CD14-positive monocyte (primary cell): ENCODE data around the gene MALRD1. TPM values are rescaled to one million over a fixed set of nuclear protein-coding genes. Genes with fewer than 3 reads are reported as not detected.

Experiments used
- DNase-seq, 3 donors: peaks; one replicate each; pipeline ENCODE4 v3.0.0-alpha.2; 2011 to 2022
- H2AFZ ChIP-seq: 2 replicates; pipeline ENCODE4 v1.6.0; 2012; ENCODE audit warnings: mild to moderate bottlenecking, low read depth, low read length, inconsistent platforms; ENCODE audit not compliant: insufficient read depth, poor library complexity, severe bottlenecking
- H3K27ac ChIP-seq, 2 donors: 1 replicate in 1 of 2; 2 replicates in 1 of 2; pipeline ENCODE4 v1.5.1; 2012 to 2013; ENCODE audit warnings: low read length in 2 of 2, control low read depth in 1 of 2, inconsistent platforms in 1 of 2, low read depth in 1 of 2, mild to moderate bottlenecking in 1 of 2
- H3K27me3 ChIP-seq, 2 donors: one replicate each; pipeline versions ENCODE4 v1.6.0 to v1.6.1; 2011 to 2013; ENCODE audit warnings: low read length in 2 of 2; ENCODE audit not compliant: control insufficient read depth in 2 of 2, insufficient read depth in 2 of 2
- H3K36me3 ChIP-seq, 2 donors: replicated peaks in 1 of 2; 1 replicate in 1 of 2; 2 replicates in 1 of 2; pipeline versions ENCODE4 v1.5.1 to v1.6.1; 2012 to 2013; ENCODE audit warnings: low read length in 2 of 2, control low read depth in 1 of 2, inconsistent platforms in 1 of 2, mild to moderate bottlenecking in 1 of 2; ENCODE audit not compliant: insufficient read depth in 2 of 2, control insufficient read depth in 1 of 2
- H3K4me1 ChIP-seq, 2 donors: 1 replicate in 1 of 2; 2 replicates in 1 of 2; pipeline versions ENCODE4 v1.5.1 to v1.6.1; 2012 to 2013; ENCODE audit warnings: low read length in 2 of 2, control low read depth in 1 of 2, inconsistent platforms in 1 of 2, mild to moderate bottlenecking in 1 of 2, moderate library complexity in 1 of 2; ENCODE audit not compliant: insufficient read depth in 2 of 2, control insufficient read depth in 1 of 2
- H3K4me2 ChIP-seq: replicated peaks from 2 replicates; pipeline ENCODE3; 2012; ENCODE audit warnings: low read length, moderate library complexity, mild to moderate bottlenecking; ENCODE audit not compliant: poor library complexity, severe bottlenecking; ENCODE audit errors: extremely low read depth
- H3K4me3 ChIP-seq, 3 experiments: fragments of 200-600 bp in 1 of 3; sonication (generic) in 1 of 3; replicated peaks in 1 of 3; 1 replicate in 2 of 3; 2 replicates in 1 of 3; pipeline ENCODE4 v1.5.1; 2011 to 2013; ENCODE audit warnings: low read length in 3 of 3, mild to moderate bottlenecking in 3 of 3, control low read depth in 2 of 3, low read depth in 2 of 3, inconsistent platforms in 1 of 3, moderate library complexity in 1 of 3
- H3K79me2 ChIP-seq: 2 replicates; pipeline ENCODE4 v1.6.0; 2012; ENCODE audit warnings: mild to moderate bottlenecking, control low read depth, inconsistent platforms, low read length, moderate library complexity; ENCODE audit not compliant: insufficient read depth
- H3K9ac ChIP-seq: 2 replicates; pipeline ENCODE4 v1.6.0; 2017; ENCODE audit warnings: low read length, mild to moderate bottlenecking; ENCODE audit not compliant: insufficient read depth, poor library complexity, severe bottlenecking
- H3K9me3 ChIP-seq, 2 donors: replicated peaks in 1 of 2; 1 replicate in 1 of 2; 2 replicates in 1 of 2; pipeline versions ENCODE4 v1.5.1 to v1.6.1; 2012 to 2013; ENCODE audit warnings: low read length in 2 of 2, control low read depth in 1 of 2; ENCODE audit not compliant: control insufficient read depth in 1 of 2, insufficient read depth in 1 of 2
- H4K20me1 ChIP-seq: 2 replicates; pipeline ENCODE4 v1.6.0; 2012; ENCODE audit warnings: mild to moderate bottlenecking, low read length, control low read depth, moderate library complexity; ENCODE audit not compliant: insufficient read depth
- H3K27ac Mint-ChIP-seq, 7 donors: one replicate each; pipeline ENCODE4 v1.8.0; 2020; ENCODE audit warnings: mild to moderate bottlenecking in 7 of 7, mixed read lengths in 7 of 7, moderate library complexity in 6 of 7, inconsistent platforms in 2 of 7
- H3K27me3 Mint-ChIP-seq, 3 donors: one replicate each; pipeline ENCODE4 v1.8.0; 2021 to 2022; ENCODE audit warnings: low read depth in 3 of 3, mild to moderate bottlenecking in 3 of 3, mixed read lengths in 3 of 3, moderate library complexity in 3 of 3, inconsistent platforms in 1 of 3
- H3K36me3 Mint-ChIP-seq, 2 donors: one replicate each; pipeline ENCODE4 v1.8.0; 2020; ENCODE audit warnings: mixed read lengths in 2 of 2, inconsistent platforms in 1 of 2, mild to moderate bottlenecking in 1 of 2
- H3K4me1 Mint-ChIP-seq: one replicate; pipeline ENCODE4 v1.8.0; 2020; ENCODE audit warnings: mild to moderate bottlenecking, mixed read lengths
- H3K4me3 Mint-ChIP-seq, 2 donors: one replicate each; pipeline ENCODE4 v1.8.0; 2020; ENCODE audit warnings: mild to moderate bottlenecking in 2 of 2, mixed read lengths in 2 of 2, moderate library complexity in 1 of 2
- H3K9me3 Mint-ChIP-seq, 7 donors: one replicate each; pipeline ENCODE4 v1.8.0; 2020 to 2022; ENCODE audit warnings: mixed read lengths in 7 of 7, mild to moderate bottlenecking in 6 of 7, moderate library complexity in 6 of 7, inconsistent platforms in 2 of 7
- WGBS: methylation state at CpG from one replicate; pipeline ENCODE4 v1.1.5; 2013; ENCODE audit warnings: missing lambda C conversion rate; ENCODE audit not compliant: insufficient coverage; 5-methylcytosine and 5-hydroxymethylcytosine counted together
- intact Hi-C, 2 donors: fragments of 100-400 bp; cut with micrococcal nuclease; formaldehyde crosslinking; loops; one replicate each; pipeline versions ENCODE4 v1.15.0 to v1.15.1; 2023
- polyA plus RNA-seq, 3 donors: library from polyadenylated mRNA; depleted of rRNA in 1 of 3; unstranded in 2 of 3; stranded (reverse) in 1 of 3; fragments of 300-500 nt in 2 of 3; fragments of >200 nt in 1 of 3; fragmentation: Illumina TruSeq in 2 of 3; gene quantifications; 1 replicate in 2 of 3; 2 replicates in 1 of 3; pipeline ENCODE4 v1.2.3, GENCODE V29; 2012 to 2021
- TF ChIP-seq, protein P1 (sequence below): fragments of 200-600 bp; IDR thresholded peaks from one replicate; pipeline ENCODE4 v1.8.0; 2022; ENCODE audit warnings: antibody characterized with exemption, mild to moderate bottlenecking

The MALRD1 gene
- polyA plus RNA-seq, 3 donors = not detected

DNA sequence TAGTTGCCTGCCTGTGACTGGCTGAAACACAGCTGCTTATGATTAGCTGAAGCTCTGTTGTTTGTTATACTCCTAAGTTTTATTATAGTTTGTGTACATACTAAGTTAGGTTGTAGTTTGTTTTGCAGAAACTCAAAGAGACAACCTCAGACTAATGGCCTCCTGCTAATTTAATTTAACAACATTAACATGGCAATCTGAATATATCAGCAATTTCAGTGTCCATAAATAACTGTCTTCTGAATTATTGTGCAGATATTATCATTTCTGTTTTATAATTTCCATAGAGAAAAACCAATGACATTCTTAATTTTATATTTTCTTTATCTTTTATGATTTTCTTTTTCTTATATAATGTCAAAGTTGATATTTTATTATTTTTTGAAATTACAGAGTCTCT lies 469.5 kb downstream of the MALRD1 start:
- Mint-ChIP-seq H3K9me3 (peaks cover 0 to 15% (median 8%) of the 10 kb centered on the region in 7 donors), H3K27ac (no peak overlapping the region), H3K4me3 (no peak overlapping the region), H3K36me3 (no peaks in the 10 kb centered on the region), H3K4me1 (no peaks in the 10 kb centered on the region), H3K27me3 (peaks cover 0 to 1% (median under 1%) of the 10 kb centered on the region in 3 donors)
- Histone ChIP-seq H3K9me3 (peaks cover 11 to 18% of the 10 kb centered on the region in 2 donors), H3K79me2 (no peaks in the 10 kb centered on the region), H3K4me3 (no peak overlapping the region), H3K36me3 (no peaks in the 10 kb centered on the region), H3K27ac (no peak overlapping the region), H3K4me2 (no peak overlapping the region), H3K9ac (no peak overlapping the region), H4K20me1 (no peaks in the 10 kb centered on the region), H3K27me3 (no peaks in the 10 kb centered on the region), H2AFZ (no peak overlapping the region), H3K4me1 (no peaks in the 10 kb centered on the region)
- no peak for DNase-seq
- intact Hi-C loops = no loop called here
- TF ChIP-seq, protein P1, sequence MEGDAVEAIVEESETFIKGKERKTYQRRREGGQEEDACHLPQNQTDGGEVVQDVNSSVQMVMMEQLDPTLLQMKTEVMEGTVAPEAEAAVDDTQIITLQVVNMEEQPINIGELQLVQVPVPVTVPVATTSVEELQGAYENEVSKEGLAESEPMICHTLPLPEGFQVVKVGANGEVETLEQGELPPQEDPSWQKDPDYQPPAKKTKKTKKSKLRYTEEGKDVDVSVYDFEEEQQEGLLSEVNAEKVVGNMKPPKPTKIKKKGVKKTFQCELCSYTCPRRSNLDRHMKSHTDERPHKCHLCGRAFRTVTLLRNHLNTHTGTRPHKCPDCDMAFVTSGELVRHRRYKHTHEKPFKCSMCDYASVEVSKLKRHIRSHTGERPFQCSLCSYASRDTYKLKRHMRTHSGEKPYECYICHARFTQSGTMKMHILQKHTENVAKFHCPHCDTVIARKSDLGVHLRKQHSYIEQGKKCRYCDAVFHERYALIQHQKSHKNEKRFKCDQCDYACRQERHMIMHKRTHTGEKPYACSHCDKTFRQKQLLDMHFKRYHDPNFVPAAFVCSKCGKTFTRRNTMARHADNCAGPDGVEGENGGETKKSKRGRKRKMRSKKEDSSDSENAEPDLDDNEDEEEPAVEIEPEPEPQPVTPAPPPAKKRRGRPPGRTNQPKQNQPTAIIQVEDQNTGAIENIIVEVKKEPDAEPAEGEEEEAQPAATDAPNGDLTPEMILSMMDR = no peak

DNA sequence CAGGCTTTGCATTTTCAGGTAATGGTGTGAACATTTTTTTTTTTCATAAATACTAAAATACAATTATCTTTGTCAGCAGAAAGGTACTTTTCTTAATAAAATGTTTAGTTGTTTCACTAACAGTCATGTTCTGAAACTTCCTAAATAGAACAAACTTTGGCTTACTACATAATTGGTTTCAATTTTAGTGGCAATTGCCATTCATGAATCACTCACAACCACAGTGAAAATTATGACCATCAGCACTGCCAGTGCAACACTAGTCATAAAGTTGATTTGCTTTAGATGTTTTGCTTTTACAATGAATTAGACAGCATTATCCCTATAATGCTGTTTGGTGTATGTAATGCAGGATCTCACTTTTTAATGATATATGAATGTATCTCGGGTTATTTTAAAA lies 470.0 kb downstream of the MALRD1 start:
- Mint-ChIP-seq H3K9me3 (peaks cover 0 to 10% (median 4%) of the 10 kb centered on the region in 7 donors), H3K27me3 (peaks cover 0 to 1% (median 0%) of the 10 kb centered on the region in 3 donors), H3K4me3 (no peak overlapping the region), H3K4me1 (no peaks in the 10 kb centered on the region), H3K36me3 (no peaks in the 10 kb centered on the region), H3K27ac (no peak overlapping the region)
- Histone ChIP-seq H3K4me1 (no peaks in the 10 kb centered on the region), H3K4me3 (no peak overlapping the region), H3K36me3 (no peaks in the 10 kb centered on the region), H3K9ac (no peak overlapping the region), H3K79me2 (no peaks in the 10 kb centered on the region), H2AFZ (no peak overlapping the region), H3K9me3 (peaks cover 7 to 18% of the 10 kb centered on the region in 2 donors), H3K4me2 (no peak overlapping the region), H3K27me3 (no peaks in the 10 kb centered on the region), H4K20me1 (no peaks in the 10 kb centered on the region), H3K27ac (no peak overlapping the region)
- DNase-seq = no peak
- no CpG with 5 or more reads among the region's 1 CpG for WGBS
- intact Hi-C loops = no loop called here
- TF ChIP-seq, protein P1 = no peak
